Hematopoietic multipotent progenitor cell treated with erythropoietin and hydrocortisone succinate and interleukin-3 and kit ligand, for 6 days (in vitro differentiated cells): ENCODE measurements around the gene ATP6V0A1.
"Not testable (repeated sequence)": the region's sequence is repeated elsewhere in the genome, so short reads cannot be mapped to it uniquely, and the experiment has no call there.

Experiments used
- DNase-seq: peaks from one replicate; pipeline ENCODE4 v3.0.0-alpha.2; 2015

ATP6V0A1 gene

GRCh38 chr17:42458497-42459255, at the start of gene ATP6V0A1:
TSS of gene ATP6V0A1 (plus strand) at chr17:42458878. CDS start at chr17:42460895, 2,017 bp downstream.
- peak; percentile 93 for DNase-seq

DNA sequence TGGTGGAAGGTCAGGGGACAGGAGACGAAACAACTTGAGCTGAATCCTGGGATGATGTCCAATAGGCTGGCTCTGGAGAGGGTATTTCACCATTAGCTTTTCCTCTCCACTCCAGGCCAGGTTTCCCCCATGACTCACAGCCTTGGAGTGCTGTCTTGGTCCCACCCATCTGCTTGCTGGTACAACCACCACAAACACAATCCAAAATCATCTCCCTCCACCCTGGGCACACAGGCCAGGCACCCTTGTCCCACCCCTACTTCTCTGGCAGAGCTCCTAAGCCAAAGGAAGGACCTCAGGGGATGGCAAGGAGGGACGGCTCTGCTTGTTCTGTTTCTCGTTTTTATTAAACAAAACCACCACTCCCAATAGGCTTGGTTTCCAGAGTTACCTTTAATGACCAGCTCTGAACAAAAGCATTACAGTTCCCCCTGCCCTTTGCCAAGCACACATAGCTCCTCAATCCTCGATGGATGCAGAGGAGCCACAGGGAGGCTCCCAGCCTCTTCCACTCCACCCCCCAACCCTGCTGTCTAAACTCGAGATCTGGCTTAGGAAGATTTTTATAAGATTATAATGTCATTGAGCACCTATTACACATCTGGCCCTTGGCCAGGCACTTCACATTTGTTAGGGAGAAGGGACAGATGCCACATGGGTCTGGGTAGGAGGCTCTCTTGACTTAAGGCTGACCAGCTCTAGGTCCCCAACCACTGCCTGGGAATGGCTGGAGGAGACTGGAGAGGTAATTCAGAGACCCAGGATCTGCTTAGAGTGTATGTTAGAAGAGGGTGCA, 49.0 kb upstream of the ATP6V0A1 start:
- no peak for DNase-seq

DNA sequence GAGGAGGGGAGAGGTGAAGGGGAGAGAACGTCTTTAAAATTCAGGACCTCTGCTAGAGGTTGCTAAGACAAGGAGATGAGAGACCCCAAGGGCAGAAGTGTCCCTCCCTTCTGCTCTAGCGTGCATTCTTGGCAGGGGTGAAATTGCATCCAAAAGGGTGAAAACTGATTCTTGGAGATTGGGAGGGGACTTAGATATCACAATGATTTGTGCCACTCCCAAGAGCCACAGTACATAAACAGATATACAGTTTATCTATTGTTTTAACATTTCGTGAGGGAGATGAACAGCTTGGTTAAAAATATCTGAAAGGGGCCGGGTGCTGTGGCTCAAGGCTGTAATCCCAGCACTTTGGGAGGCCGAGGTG, 48.4 kb upstream of the ATP6V0A1 start:
- peak; percentile 41 for DNase-seq

DNA sequence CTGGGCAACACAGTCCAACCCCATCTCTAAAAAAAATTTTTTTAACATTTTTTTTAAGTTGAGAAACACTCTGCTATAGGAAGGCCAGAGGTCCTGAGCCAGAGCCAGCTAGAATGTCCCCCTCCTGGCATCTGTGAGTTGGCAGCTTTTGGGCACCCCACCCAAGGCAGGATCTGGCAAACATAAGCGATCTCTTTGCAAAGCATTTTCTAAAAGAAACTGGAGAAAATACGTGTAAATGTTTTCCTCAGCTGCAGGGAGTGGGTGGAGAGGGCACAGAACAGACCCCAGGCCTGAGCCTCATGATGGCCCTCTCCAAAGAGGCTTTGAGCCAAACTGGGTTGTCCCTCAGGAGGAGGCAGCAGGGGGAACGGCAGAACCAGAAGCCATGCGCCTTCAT, 47.3 kb upstream of the ATP6V0A1 start:
- DNase-seq, result peak; percentile 41

- no peak for DNase-seq
Observed at GRCh38 chr17:42411905-42412679, 46.6 kb upstream of the ATP6V0A1 start.

- DNase-seq, result no peak
Observed at GRCh38 chr17:42413464-42414040, 45.1 kb upstream of the ATP6V0A1 start.

GRCh38 chr17:42414704-42415409, 43.8 kb upstream of the ATP6V0A1 start:
- DNase-seq, result peak; percentile 59

GRCh38 chr17:42417981-42418380, 40.7 kb upstream of the ATP6V0A1 start:
- not testable (repeated sequence) for DNase-seq

DNA sequence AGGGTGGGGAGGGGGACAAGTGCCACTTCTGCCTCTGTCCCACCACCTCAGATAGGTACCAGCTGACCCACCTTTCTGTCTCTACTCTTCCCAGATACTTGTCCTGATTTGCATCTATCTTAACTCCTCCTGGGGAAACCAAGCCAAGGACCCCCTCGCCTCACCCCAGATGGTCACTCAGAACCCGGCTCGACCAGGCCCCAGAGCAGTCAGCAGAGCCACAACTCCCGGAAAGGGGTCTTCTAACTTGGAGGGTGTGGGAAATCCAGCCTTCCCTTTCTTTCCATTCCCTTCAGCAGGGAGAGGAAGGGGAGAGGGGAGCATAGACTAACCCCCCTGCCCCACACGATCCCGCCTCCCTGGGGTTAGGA, 37.6 kb upstream of the ATP6V0A1 start:
- DNase-seq, result no peak

DNA sequence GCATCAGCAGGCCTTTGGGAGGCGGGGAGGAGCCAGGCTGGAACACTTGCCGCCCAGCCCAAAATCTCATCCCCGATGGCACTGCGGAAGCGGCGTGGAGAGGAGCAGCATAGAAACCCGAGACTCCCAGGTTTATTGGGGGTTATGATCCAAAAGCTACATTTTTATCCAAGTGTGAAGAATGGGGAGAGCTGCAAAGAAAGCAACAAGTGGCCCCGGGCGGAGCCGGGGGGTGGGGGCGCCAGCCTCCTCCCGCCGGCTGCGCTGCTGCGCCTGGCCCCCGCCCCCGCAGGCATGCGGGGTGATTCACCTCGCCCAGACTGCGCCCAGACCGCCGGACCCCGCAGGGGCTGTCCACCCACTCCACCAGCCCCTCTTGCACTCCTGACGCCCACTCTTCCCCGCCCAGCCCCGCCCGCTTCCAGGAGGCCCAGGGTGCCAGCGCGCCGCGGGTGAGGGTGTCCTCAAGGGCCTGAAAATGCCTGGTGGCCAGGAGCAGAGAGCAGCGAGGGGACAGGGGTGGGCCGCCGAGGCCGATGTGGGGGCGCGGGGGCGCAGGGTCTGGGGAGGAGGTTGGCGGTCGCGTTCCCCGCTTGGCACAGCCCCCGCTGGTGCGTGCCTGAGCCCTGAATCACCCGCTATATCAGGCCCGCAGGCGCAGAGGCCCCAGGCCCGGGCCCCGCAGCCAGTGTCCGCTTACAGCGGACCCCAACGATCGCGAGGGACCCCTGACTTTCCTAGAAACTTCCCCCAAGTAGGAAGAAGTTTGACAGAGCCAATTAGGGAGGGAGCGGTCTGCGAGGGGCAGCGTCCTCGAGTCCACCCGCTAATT, 37.0 kb upstream of the ATP6V0A1 start:
- peak; percentile 39 for DNase-seq

DNA sequence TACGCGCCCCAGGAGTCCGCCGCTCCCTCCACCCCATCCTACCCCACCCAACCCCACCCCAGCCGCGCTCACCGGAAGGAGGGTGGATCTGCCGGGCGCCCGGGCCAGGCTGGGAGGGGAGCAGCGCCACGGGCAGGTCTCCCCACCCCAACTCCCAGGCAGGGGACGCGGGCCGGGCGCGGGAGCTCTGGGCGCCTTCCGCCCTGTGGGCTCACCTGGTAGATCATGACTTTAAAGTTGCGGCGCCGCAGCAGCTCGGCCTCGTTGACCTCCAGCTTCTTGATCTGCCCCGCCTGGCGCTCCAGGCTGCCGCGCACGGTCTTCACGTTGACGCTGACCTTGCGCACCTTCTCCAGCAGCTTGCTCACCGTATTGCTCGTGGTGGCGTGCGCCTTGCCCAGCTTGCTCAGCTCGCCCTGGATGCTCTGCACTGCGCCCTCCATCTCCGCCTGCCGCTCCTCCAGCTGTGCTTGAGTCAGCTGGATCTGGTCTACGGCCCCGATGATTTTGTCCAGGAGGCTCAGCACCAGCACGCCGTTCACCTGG, 36.2 kb upstream of the ATP6V0A1 start:
- DNase-seq, result peak; percentile 51

DNA sequence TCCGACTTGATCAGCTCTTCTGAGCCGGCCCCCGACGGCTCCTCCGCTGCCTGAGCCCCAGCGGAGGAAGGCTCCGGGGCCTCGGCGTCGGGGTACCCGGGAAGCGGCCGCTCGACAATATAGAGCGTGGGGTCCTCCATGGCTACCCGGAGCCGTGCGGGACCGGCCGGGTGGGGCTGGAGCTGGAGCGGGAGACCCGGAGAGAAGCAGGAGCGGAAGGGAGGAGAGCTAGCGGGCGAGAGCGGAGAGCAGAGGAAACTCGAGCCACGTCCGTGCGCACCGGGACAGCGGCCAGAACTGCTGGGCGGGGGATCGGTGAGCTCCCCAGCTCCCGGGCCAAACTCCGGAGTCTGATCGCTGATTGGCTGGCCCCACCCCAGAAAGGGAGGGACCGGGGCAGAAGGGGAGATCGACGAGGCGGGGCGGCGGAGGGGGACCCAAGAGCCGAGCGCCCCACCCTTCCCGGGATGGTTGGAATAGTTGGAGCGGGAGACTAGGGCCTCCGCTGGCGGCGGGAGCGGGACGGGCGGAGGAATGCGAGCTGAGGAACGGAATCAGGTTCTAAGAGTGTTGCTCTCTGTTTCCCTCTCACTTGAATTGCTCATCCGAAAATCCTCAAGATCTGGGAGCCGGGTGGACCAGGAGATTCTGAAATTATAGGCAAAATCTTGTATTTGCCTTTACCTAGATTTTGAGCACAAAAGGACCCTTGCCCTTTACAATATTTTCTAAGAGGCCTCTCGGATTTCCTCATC, 35.5 kb upstream of the ATP6V0A1 start, which contains the start of gene CAVIN1:
Gene CAVIN1 (minus strand): TSS at position 299 of the 755 bp plus-strand sequence. CDS start 159 bp downstream, at position 140.
- DNase-seq, result peak; percentile 81

DNA sequence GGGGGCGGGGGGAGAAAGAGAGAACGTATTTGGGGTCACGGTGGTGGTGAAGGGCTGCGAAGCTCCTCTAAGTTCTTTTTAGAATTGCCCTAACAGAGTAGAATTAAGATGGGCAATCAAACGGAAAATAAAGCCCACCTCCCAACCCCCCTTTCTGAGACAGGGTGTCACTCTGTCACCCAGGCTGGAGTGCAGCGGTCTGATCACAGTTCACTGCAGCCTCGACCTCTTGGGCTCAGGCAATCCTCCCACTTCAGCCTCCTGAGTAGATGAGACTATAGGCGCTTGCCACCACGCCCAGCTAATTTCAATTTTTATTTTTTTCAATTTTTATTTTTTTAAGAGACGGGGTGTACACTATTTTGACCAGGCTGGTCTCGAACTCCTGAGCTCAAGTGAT, 34.9 kb upstream of the ATP6V0A1 start:
- no peak for DNase-seq

GRCh38 chr17:42424991-42425610, 33.6 kb upstream of the ATP6V0A1 start:
- DNase-seq, result no peak

DNA sequence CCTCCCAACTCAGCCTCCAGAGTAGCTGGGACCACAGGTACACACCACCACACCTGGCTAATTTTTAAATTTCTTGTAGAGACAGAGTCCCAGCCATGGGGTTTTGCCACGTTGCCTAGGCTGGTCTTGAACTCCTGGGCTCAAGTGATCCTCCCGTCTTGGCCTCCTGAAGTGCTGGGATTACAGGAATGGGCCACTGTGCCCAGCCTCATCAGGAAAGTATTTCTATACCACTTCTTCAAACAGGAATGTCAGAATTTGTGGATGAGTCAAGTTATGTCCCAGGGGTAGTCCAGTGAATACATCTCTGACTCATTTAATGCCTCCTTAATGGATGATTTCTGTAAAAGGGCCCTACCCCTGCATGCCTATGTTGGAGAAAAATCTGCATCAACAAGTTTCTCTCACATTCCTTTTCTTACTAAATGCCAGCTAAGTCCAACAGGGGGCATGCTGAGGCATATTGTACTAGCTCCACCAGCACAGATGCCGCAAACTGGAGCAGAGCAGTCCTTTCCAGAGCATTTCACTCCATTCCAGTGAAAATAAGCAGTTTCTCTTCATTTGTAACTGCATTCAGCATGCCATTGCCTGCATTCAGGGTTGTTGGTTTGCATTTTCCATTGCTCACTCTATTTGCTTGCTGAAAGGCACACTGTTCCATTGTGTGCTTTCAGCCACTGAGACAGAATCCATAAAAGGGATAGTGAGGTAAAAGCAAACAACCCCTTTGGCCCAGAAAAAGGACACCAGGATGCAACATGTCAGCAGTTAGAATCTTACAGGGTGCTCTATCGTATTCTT, 30.3 kb upstream of the ATP6V0A1 start:
- DNase-seq, result peak; percentile 86

DNA sequence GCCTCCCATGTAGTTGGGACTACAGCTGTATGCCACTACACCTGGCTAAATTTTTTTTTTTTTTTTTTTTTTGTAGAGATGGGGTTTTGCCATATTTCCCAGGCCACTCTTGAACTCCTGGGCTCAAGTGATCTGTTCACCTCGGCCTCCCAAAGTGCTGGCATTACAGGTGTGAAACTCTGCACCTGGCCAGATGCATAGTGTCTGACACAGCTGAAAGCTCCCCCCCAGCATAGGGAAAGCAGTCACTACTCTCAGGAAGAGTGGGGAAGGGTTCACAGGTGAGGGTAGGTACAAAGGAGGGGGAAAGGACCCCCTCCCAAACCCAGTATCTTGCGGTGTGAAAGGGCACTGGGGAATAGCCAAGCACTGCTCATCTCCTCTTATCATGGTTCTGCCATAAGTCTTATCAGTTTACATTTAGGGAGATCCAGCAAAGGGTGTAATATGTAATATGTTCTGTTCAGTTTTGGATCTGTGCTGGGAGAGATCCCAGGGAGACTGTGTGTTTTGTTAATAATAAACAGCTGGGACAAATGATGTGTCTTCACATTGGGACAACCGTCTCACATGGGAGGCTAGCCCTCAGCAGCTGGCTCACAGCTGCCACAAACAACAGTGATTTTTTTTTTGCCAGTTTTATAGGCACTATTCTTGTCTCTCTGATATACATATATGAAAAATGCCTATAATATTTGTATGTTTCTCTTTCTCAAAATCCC, 28.8 kb upstream of the ATP6V0A1 start:
- DNase-seq, result peak; percentile 39

DNA sequence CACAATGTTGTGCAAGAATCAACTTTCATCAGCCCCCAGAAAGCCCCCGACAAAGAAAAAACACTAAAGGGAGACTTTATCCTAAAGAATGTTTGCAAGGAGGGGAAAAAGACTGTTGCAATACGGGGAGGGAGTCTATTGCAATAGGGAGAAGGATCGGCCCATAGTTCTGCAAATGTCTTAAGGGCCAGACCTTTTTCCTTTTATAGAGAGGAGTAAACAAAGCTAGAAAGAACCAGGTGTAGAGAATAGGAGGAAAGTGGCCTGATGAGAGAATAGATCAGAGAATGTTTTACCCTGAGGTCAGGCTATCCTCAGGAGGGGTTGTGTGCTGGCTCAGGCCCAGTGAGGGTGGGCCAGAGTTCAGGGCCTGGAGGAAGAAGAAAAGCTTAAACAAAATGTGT, 26.9 kb upstream of the ATP6V0A1 start:
- DNase-seq, result no peak

GRCh38 chr17:42436391-42436790, 22.3 kb upstream of the ATP6V0A1 start:
- no peak for DNase-seq
